GM10266 (cell line): ENCODE results near the gene DIABLO.

Experiments
- DNase-seq: peaks from one replicate; pipeline ENCODE4 v3.0.0; 2012; ENCODE audit errors: extremely low spot score
- CTCF ChIP-seq: IDR thresholded peaks from 2 replicates; pipeline ENCODE4 v1.5.1; 2012; ENCODE audit warnings: mild to moderate bottlenecking, low read depth; ENCODE audit not compliant: control insufficient read depth, insufficient read depth; ENCODE audit errors: missing control alignments

Gene DIABLO

DNA sequence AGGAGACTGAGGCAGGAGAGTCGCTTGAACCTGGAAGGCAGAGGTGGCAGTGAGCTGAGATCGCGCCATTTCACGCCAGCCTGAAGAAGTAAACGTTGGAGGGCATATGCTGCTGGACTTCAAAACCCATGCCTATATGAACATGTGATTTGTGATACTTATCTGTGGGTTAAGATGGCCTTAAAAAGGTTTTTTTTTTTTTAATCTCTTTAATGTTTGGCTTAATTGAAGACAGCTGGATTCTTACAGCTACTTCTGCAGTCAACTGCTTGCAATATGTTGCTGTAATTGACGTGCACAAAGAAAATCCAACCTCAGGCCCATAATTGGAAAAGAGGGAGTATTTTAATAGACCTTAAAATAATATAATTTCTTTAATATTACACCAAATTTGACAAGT, 23.8 kb downstream of the DIABLO start:
- no peak for TF ChIP-seq CTCF
- no peak for DNase-seq

DNA sequence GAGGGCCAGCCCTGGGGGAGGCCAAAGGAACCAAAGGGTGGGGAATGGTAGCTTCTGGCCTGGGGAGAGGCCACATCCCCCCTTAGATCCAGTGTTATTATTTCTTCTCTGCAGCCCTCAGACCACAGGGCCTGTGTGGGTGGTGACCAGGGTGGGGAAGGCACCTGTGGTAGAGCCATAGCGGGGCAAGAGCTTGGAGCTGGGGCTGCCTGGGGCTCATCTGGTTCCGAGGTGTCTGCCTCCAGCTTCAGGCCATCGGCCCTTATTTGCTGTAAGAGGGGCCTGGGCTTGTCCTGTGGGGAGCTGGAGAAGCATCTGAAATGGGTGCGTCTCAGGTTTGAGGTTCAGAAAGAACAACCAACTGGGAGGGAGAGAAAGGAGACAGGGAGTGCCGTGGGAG, 24.5 kb downstream of the DIABLO start:
- DNase-seq: no peak
- TF ChIP-seq CTCF: no peak

GRCh38 chr12:122200541-122201175, 25.2 kb downstream of the DIABLO start:
- no peak for TF ChIP-seq CTCF
- no peak for DNase-seq

DNA sequence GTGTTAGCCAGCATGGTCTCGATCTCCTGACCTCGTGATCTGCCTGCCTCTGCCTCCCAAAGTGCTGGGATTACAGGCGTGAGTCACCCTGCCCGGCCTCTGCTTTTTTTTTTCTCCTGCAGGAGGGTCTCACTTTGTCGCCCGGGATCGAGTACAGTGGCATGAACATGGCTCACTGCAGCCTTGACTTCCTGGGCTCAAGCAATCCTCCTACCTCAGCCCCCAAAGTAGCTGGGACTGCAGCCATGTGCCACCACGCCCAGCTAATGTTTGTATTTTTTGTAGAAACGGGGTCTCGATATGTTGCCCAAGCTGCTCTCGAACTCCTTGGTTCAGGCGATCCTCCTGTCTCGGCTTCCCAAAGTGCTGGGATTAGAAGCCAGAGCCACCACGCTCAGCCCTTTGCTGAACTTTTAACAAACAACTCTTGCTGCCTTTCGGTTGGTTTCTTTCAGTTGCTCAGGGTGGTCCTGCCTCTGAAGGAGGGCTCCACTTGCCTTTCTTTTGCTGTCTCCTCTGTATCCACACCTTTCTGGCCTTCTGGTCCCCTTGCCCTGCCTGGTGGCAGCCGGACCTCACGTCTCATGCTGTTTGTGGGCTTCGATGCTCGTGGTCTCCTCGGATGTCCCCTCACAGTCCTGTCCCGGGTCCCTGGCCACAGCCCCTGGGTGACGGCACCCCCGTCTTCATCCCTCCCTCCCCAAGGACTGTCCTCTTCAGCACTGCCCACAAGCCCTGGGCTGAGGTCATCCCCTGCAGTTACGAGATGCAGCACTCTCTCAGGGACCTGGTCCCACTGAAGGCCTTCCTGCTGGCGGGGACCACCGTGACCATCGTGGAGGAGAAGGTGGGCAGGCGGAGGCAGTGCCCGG, 26.1 kb downstream of the DIABLO start:
- TF ChIP-seq CTCF: no peak
- no peak for DNase-seq

DNA sequence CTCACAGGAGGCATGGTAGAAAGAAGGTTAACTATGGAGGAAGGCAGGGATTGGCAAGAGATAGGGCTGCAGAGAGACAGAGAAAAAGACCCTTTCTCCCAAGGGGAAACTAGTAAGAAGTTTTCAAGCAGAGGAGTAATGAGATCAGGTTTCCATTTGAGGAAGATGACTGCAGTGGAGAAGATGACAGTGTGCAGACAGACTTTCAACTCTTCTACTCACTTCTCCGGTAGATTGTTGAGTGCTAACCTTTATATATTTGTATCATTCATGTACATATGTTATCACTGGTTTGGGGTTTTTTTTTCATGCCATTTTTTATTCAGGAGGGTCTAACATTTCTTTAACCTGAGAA, 28.3 kb downstream of the DIABLO start:
- no peak for TF ChIP-seq CTCF
- DNase-seq: no peak

DNA sequence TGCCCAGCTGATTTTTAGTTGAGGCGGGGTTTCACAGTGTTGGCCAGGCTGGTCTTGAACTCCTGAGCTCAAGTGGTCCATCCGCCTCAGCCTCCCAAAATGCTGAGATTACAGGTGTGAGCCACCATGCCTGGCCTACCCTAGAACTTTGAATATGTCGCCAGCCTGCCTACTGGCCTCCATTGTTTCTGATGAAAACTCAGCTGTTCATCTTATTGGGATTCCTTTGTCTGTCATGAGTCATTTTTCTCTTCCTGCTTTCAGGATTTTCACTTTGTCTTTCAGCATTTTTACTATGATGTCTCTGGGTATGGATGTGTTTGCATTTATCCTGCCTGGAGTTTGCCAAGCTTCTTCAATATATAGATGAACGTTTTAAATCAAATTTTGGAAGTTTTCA, 30.4 kb downstream of the DIABLO start:
- no peak for DNase-seq
- no peak for TF ChIP-seq CTCF

GRCh38 chr12:122194804-122195203, 31.0 kb downstream of the DIABLO start:
- TF ChIP-seq CTCF: no peak
- no peak for DNase-seq
